Suppressor macrophage treated with lipopolysaccharide for 1 hour (primary cell): ENCODE measurements around the gene SPDEF.

ENCODE experiments used
- DNase-seq, 3 donors: peaks; one replicate each; pipeline ENCODE4 v3.0.0-alpha.2; 2020 to 2022

SPDEF gene

GRCh38 chr6:34526241-34526972 is 29.7 kb downstream of the SPDEF start:
- no peak for DNase-seq

- DNase-seq: no peak
Measured at GRCh38 chr6:34525431-34526175, 30.5 kb downstream of the SPDEF start.

- no peak for DNase-seq
Measured at GRCh38 chr6:34524971-34525370, 31.2 kb downstream of the SPDEF start.

- no peak for DNase-seq
Measured at GRCh38 chr6:34524499-34524898, 31.6 kb downstream of the SPDEF start.

GRCh38 chr6:34523441-34524206 is 32.5 kb downstream of the SPDEF start:
- no peak for DNase-seq

GRCh38 chr6:34522761-34523160 is 33.4 kb downstream of the SPDEF start:
- no peak for DNase-seq

GRCh38 chr6:34521463-34522285 is 34.5 kb downstream of the SPDEF start:
- DNase-seq: no peak

- no peak for DNase-seq
Measured at GRCh38 chr6:34520645-34521462, 35.3 kb downstream of the SPDEF start.

GRCh38 chr6:34519971-34520644 is 36.0 kb downstream of the SPDEF start:
- DNase-seq: no peak

- no peak for DNase-seq
Measured at GRCh38 chr6:34518669-34519365, 37.3 kb downstream of the SPDEF start.

- DNase-seq: no peak
Measured at GRCh38 chr6:34517966-34518365, 38.2 kb downstream of the SPDEF start.

GRCh38 chr6:34517461-34517881 is 38.7 kb downstream of the SPDEF start:
- DNase-seq: no peak

- no peak for DNase-seq
Measured at GRCh38 chr6:34516391-34517324, 39.5 kb downstream of the SPDEF start.

- DNase-seq: no peak
Measured at GRCh38 chr6:34515473-34516387, 40.4 kb downstream of the SPDEF start.

GRCh38 chr6:34514593-34515472 is 41.3 kb downstream of the SPDEF start:
- no peak for DNase-seq

- no peak for DNase-seq
Measured at GRCh38 chr6:34514112-34514511, 42.0 kb downstream of the SPDEF start.

- DNase-seq: no peak
Measured at GRCh38 chr6:34513646-34514045, 42.5 kb downstream of the SPDEF start.
